HepG2 (cell line): Measurements from ENCODE around the gene CTNNA3. TPM values are rescaled to one million over a fixed set of nuclear protein-coding genes. Genes with fewer than 3 reads are reported as not detected.

Source experiments
- ATAC-seq: fragments of 200-7000 bp; cut with Tn5 transposase; 3 replicates; pipeline ENCODE4 v1.9.1; 2020; ENCODE audit warnings: mild to moderate bottlenecking, moderate library complexity
- BruUV-seq: library from RNA; stranded (reverse); fragments of 400-500 nt; replicated peaks from 2 replicates; lab custom pipeline; 2021; lab: Mats Ljungman, UMichigan
- CTCF ChIA-PET: fragments of 300-600 bp; formaldehyde crosslinking; extraction: SDS; loops from one replicate; lab custom pipeline; 2021; ENCODE audit warnings: low total read pairs, inconsistent platforms, low intra/inter-chr PET ratio; lab: Yijun Ruan, JAX
- POLR2A ChIA-PET: fragments of 350-600 bp; sonication (Branson Sonifier 250); formaldehyde crosslinking; loops from one replicate; lab custom pipeline; 2020; ENCODE audit warnings: antibody characterized with exemption, inconsistent platforms; lab: Yijun Ruan, JAX
- DNase-seq: peaks from one replicate; pipeline ENCODE4 v3.0.0-alpha.2; 2015; ENCODE audit warnings: low spot score
- FAIRE-seq: peaks from 3 replicates; lab custom pipeline; 2011; peaks lifted over from hg19 to GRCh38; lab: Jason Lieb, UNC
- H2AFZ ChIP-seq: one replicate; pipeline ENCODE4 v1.6.1; 2011; ENCODE audit warnings: low read length, inconsistent platforms
- H3K27ac ChIP-seq: fragments of 300-600 bp; 3 replicates; pipeline ENCODE4 v1.8.0; 2011; ENCODE audit warnings: mixed run types, mild to moderate bottlenecking, mixed read lengths, low read length, inconsistent platforms; ENCODE audit not compliant: insufficient read depth; ENCODE audit errors: extremely low read length
- H3K27me3 ChIP-seq, 2 experiments: fragments of 200-600 bp in 1 of 2; 2 replicates in 1 of 2; 3 replicates in 1 of 2; pipeline versions ENCODE4 v1.6.0 to v1.8.0; 2011; ENCODE audit warnings: low read length in 2 of 2, mild to moderate bottlenecking in 2 of 2, moderate library complexity in 2 of 2, inconsistent platforms in 1 of 2; ENCODE audit not compliant: insufficient read depth in 2 of 2, control insufficient read depth in 1 of 2
- H3K36me3 ChIP-seq, 2 experiments: fragments of 200-600 bp in 1 of 2; replicated peaks in 1 of 2; 2 replicates in 1 of 2; 3 replicates in 1 of 2; pipeline versions ENCODE4 v1.5.1 to v1.8.0; 2011; ENCODE audit warnings: low read length in 2 of 2, inconsistent platforms in 1 of 2; ENCODE audit not compliant: insufficient read depth in 2 of 2, control insufficient read depth in 1 of 2
- H3K4me1 ChIP-seq: 2 replicates; pipeline ENCODE4 v1.5.1; 2012; ENCODE audit warnings: low read length, inconsistent platforms; ENCODE audit not compliant: insufficient read depth
- H3K4me2 ChIP-seq: 2 replicates; pipeline ENCODE4 v1.6.0; 2011; ENCODE audit warnings: low read depth, low read length, inconsistent platforms
- H3K4me3 ChIP-seq, 3 experiments: fragments of 200-600 bp in 1 of 3; sonication (generic), shearing (Covaris generic) in 1 of 3; replicated peaks in 1 of 3; 2 replicates each; pipeline ENCODE4 v1.5.1; 2011 to 2016; ENCODE audit warnings: low read length in 3 of 3, inconsistent platforms in 2 of 3, low read depth in 2 of 3, mild to moderate bottlenecking in 2 of 3, control low read depth in 1 of 3, mixed read lengths in 1 of 3; ENCODE audit not compliant: insufficient read depth in 1 of 3
- H3K79me2 ChIP-seq: one replicate; pipeline ENCODE4 v1.6.1; 2011; ENCODE audit warnings: low read length, inconsistent platforms; ENCODE audit not compliant: insufficient read depth
- H3K9ac ChIP-seq: 2 replicates; pipeline ENCODE4 v1.6.0; 2011; ENCODE audit warnings: mild to moderate bottlenecking, low read depth, low read length, inconsistent platforms; ENCODE audit not compliant: insufficient read depth
- H3K9me3 ChIP-seq: 2 replicates; pipeline ENCODE4 v1.5.1; 2012; ENCODE audit warnings: mild to moderate bottlenecking, low read length
- H4K20me1 ChIP-seq: 2 replicates; pipeline ENCODE4 v1.6.0; 2011; ENCODE audit warnings: inconsistent platforms, mild to moderate bottlenecking, low read length, moderate library complexity; ENCODE audit not compliant: insufficient read depth
- PHF5A ChIP-seq: IDR thresholded peaks from one replicate; pipeline ENCODE4 v1.6.1; 2018; ENCODE audit warnings: low read depth, missing genetic modification reagents; ENCODE audit not compliant: unreplicated experiment
- TOPORS ChIP-seq: sonication (generic); formaldehyde crosslinking; IDR thresholded peaks from 2 replicates; pipeline ENCODE4 v1.8.0; 2023; ENCODE audit warnings: mild to moderate bottlenecking, missing genetic modification reagents
- ZNF713 ChIP-seq: sonication (generic); formaldehyde crosslinking; IDR thresholded peaks from 2 replicates; pipeline ENCODE4 v1.4.0; 2020; ENCODE audit warnings: mild to moderate bottlenecking, missing genetic modification reagents
- ZNF773 ChIP-seq: sonication (generic); formaldehyde crosslinking; IDR thresholded peaks from 2 replicates; pipeline ENCODE4 v1.4.0; 2020; ENCODE audit warnings: missing genetic modification reagents, borderline replicate concordance
- WGBS: methylation state at CpG from one replicate; pipeline ENCODE4 v1.1.6; 2017; ENCODE audit warnings: low lambda C conversion rate; 5-methylcytosine and 5-hydroxymethylcytosine counted together
- in situ Hi-C: cut with HindIII; loops from 2 replicates; pipeline ENCODE4 v1.10.0; 2017; ENCODE audit warnings: low pct_unique_long_range_greater_than_20kb; ENCODE audit not compliant: extremely low pct_ligation_motif_present
- intact Hi-C: fragments of 100-400 bp; cut with micrococcal nuclease; formaldehyde crosslinking; loops from one replicate; pipeline ENCODE4 v1.10.0; 2022; ENCODE audit not compliant: unreplicated experiment
- polyA plus RNA-seq, 8 experiments: library from polyadenylated mRNA; depleted of rRNA in 3 of 8; stranded (reverse) in 7 of 8; unstranded in 1 of 8; fragments of >200 nt; fragmentation: Illumina TruSeq in 4 of 8; extraction: Trizol in 4 of 8; gene quantifications; 2 replicates each; pipeline versions ENCODE4 v1.2.1 to v1.2.3, GENCODE V29; 2011 to 2016; ENCODE audit warnings: low read depth in 4 of 8, missing spikeins in 1 of 8, mixed read lengths in 1 of 8; ENCODE audit not compliant: insufficient read depth in 1 of 8
- total RNA-seq, 5 experiments: library from RNA; depleted of rRNA; stranded (reverse); fragments of >200 nt; fragmentation: Illumina TruSeq; extraction: Trizol; gene quantifications; 2 replicates each; pipeline ENCODE4 v1.2.3, GENCODE V29; 2016; ENCODE audit warnings: low read depth in 1 of 5
- TF ChIP-seq, protein P1 (sequence below): sonication (generic); formaldehyde crosslinking; IDR thresholded peaks from 2 replicates; pipeline ENCODE4 v1.5.1; 2020; ENCODE audit warnings: mild to moderate bottlenecking, missing genetic modification reagents
- TF ChIP-seq, protein P2 (sequence below): sonication (generic); formaldehyde crosslinking; IDR thresholded peaks from 2 replicates; pipeline ENCODE4 v1.8.1; 2023; ENCODE audit warnings: missing genetic modification reagents, inconsistent platforms, borderline replicate concordance
- TF ChIP-seq, protein P3 (sequence below): sonication (generic); formaldehyde crosslinking; IDR thresholded peaks from 2 replicates; pipeline ENCODE4 v1.4.0; 2020; ENCODE audit warnings: missing genetic modification reagents

Gene CTNNA3
- total and polyA plus RNA-seq, 2 of the 13 experiments (the other 11 are each of a cell fraction or from before 2014, with no cell fraction given), result not detected

DNA sequence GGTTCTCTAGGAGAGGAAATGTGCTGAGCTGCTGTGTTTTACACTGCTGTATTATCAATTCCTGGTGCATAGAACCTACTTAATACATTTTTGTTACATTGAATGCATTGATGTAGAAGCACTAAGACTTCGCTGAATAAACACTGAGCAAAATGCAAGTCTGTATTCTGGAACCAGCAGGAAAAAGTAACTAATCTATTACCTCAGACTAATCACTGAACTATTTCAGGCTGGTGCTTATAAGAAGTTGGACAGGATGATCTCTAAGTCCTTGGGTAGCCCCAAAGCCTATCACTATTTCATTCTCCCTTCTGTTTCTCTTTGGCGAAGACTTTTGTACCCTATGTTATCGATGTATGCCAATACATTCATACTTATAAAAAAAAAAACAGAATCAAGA, 857.3 kb downstream of the CTNNA3 start:
- no peak overlapping the region for H3K27ac ChIP-seq
- H4K20me1 ChIP-seq, result no peaks in the 10 kb centered on the region
- no peak for FAIRE-seq
- ChIA-PET CTCF (no interaction called here), POLR2A (no interaction called here)
- no peaks in the 10 kb centered on the region; a peak in 1 of 5 replicates for H3K27me3 ChIP-seq
- intact Hi-C loops, result no loop called here
- H3K36me3 ChIP-seq, result no peaks in the 10 kb centered on the region
- 18% methylated on average over 3 of the region's 3 CpGs for WGBS
- no peak overlapping the region for H3K4me2 ChIP-seq
- no peak for ATAC-seq
- no peak overlapping the region for H3K4me3 ChIP-seq
- no peaks in the 10 kb centered on the region for H3K79me2 ChIP-seq
- in situ Hi-C loops, result no loop called here
- H3K9me3 ChIP-seq, result no peaks in the 10 kb centered on the region
- no peak for DNase-seq
- H3K4me1 ChIP-seq, result no peaks in the 10 kb centered on the region
- no TSS peak for BruUV-seq
- no peak overlapping the region for H3K9ac ChIP-seq
- TF ChIP-seq TOPORS (CRISPR knock-in tag) (no peak), PHF5A (CRISPR knock-in tag) (no peak), ZNF713 (CRISPR knock-in tag) (no peak), ZNF773 (CRISPR knock-in tag) (no peak)
- TF ChIP-seq, protein P1, sequence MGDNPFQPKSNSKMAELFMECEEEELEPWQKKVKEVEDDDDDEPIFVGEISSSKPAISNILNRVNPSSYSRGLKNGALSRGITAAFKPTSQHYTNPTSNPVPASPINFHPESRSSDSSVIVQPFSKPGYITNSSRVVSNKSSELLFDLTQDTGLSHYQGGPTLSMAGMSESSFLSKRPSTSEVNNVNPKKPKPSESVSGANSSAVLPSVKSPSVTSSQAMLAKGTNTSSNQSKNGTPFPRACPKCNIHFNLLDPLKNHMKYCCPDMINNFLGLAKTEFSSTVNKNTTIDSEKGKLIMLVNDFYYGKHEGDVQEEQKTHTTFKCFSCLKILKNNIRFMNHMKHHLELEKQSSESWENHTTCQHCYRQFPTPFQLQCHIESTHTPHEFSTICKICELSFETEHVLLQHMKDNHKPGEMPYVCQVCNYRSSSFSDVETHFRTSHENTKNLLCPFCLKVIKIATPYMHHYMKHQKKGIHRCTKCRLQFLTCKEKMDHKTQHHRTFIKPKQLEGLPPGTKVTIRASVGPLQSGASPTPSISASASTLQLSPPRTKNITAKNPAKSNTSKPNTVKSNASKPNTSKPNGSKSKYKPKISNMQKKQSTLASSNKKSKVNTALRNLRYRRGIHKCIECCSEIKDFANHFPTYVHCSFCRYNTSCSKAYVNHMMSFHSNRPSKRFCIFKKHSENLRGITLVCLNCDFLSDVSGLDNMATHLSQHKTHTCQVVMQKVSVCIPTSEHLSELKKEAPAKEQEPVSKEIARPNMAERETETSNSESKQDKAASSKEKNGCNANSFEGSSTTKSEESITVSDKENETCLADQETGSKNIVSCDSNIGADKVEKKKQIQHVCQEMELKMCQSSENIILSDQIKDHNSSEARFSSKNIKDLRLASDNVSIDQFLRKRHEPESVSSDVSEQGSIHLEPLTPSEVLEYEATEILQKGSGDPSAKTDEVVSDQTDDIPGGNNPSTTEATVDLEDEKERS, result no peak
- TF ChIP-seq, protein P2, sequence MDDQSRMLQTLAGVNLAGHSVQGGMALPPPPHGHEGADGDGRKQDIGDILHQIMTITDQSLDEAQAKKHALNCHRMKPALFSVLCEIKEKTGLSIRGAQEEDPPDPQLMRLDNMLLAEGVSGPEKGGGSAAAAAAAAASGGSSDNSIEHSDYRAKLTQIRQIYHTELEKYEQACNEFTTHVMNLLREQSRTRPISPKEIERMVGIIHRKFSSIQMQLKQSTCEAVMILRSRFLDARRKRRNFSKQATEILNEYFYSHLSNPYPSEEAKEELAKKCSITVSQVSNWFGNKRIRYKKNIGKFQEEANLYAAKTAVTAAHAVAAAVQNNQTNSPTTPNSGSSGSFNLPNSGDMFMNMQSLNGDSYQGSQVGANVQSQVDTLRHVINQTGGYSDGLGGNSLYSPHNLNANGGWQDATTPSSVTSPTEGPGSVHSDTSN, result no peak
- TF ChIP-seq, protein P3, sequence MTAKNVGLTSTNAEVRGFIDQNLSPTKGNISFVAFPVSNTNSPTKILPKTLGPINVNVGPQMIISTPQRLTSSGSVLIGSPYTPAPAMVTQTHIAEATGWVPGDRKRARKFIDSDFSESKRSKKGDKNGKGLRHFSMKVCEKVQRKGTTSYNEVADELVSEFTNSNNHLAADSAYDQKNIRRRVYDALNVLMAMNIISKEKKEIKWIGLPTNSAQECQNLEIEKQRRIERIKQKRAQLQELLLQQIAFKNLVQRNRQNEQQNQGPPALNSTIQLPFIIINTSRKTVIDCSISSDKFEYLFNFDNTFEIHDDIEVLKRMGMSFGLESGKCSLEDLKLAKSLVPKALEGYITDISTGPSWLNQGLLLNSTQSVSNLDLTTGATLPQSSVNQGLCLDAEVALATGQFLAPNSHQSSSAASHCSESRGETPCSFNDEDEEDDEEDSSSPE (CRISPR knock-in tag), result no peak
- TF ChIP-seq, all 625 proteins: peak for 0
- H2AFZ ChIP-seq, result no peak overlapping the region
